Peyer's patch (tissue), 4 donors: ENCODE results near the gene EXOSC2. TPM values are rescaled to one million over a fixed set of nuclear protein-coding genes. Genes with fewer than 3 reads are reported as not detected.
A peak's percentile ranks its signal among the peaks of the same experiment; 100 is the strongest.

Source experiments
- DNase-seq, 3 donors: peaks; one replicate each; pipeline ENCODE4 v3.0.0-alpha.2; 2017 to 2019
- H3K27ac ChIP-seq, 4 donors: fragments of 200-600 bp; sonication (generic); one replicate each; pipeline ENCODE4 v1.5.1; 2016 to 2019
- H3K27me3 ChIP-seq, 2 donors: fragments of 200-600 bp; sonication (generic); one replicate each; pipeline ENCODE4 v1.5.1; 2019
- H3K36me3 ChIP-seq, 3 donors: fragments of 200-600 bp; sonication (generic); one replicate each; pipeline ENCODE4 v1.5.1; 2016 to 2019
- H3K4me1 ChIP-seq, 4 donors: fragments of 200-600 bp; sonication (generic); one replicate each; pipeline ENCODE4 v1.5.1; 2016 to 2019
- H3K4me3 ChIP-seq, 4 donors: fragments of 200-600 bp; sonication (generic); 1 replicate in 3 of 4; 2 replicates in 1 of 4; pipeline ENCODE4 v1.5.1; 2016 to 2019; ENCODE audit warnings: mild to moderate bottlenecking in 1 of 4
- H3K9me3 ChIP-seq, 4 donors: fragments of 200-600 bp; sonication (generic); one replicate each; pipeline ENCODE4 v1.5.1; 2016 to 2019; ENCODE audit warnings: mild to moderate bottlenecking in 1 of 4
- POLR2A ChIP-seq, 2 donors: fragments of 450-650 bp; IDR thresholded peaks; one replicate each; pipeline ENCODE4 v1.5.1; 2017; ENCODE audit warnings: antibody characterized with exemption in 2 of 2, mild to moderate bottlenecking in 2 of 2, moderate library complexity in 2 of 2
- total RNA-seq, 4 donors: library from RNA; depleted of rRNA; stranded (reverse); fragments of >200 nt; gene quantifications; one replicate each; pipeline ENCODE4 v1.1.0, GENCODE V29; 2016
- TF ChIP-seq, protein P1 (sequence below), 6 experiments: fragments of 450-650 bp in 4 of 6; fragments of 200-600 bp in 2 of 6; sonication (generic) in 1 of 6; IDR thresholded peaks; one replicate each; pipeline ENCODE4 v1.5.1; 2017 to 2019; ENCODE audit warnings: antibody characterized with exemption in 6 of 6, mild to moderate bottlenecking in 3 of 6, moderate library complexity in 1 of 6

EXOSC2 gene
- total RNA-seq, 4 donors from 2014 or later = 19.1 to 33.8 (median 20.8) TPM

GRCh38 chr9:130662970-130663257 lies 30.7 kb upstream of the EXOSC2 start:
- Histone ChIP-seq H3K4me3 (peak overlapping the region in 1 of 4 donors; percentile 7), H3K27me3 (peaks cover 0 to 94% of the 10 kb centered on the region in 2 donors), H3K9me3 (no peaks in the 10 kb centered on the region), H3K36me3 (no peaks in the 10 kb centered on the region), H3K4me1 (peaks cover 0 to 66% (median 16%) of the 10 kb centered on the region in 4 donors), H3K27ac (no peak overlapping the region)
- no peak for DNase-seq
- TF ChIP-seq, protein P1, sequence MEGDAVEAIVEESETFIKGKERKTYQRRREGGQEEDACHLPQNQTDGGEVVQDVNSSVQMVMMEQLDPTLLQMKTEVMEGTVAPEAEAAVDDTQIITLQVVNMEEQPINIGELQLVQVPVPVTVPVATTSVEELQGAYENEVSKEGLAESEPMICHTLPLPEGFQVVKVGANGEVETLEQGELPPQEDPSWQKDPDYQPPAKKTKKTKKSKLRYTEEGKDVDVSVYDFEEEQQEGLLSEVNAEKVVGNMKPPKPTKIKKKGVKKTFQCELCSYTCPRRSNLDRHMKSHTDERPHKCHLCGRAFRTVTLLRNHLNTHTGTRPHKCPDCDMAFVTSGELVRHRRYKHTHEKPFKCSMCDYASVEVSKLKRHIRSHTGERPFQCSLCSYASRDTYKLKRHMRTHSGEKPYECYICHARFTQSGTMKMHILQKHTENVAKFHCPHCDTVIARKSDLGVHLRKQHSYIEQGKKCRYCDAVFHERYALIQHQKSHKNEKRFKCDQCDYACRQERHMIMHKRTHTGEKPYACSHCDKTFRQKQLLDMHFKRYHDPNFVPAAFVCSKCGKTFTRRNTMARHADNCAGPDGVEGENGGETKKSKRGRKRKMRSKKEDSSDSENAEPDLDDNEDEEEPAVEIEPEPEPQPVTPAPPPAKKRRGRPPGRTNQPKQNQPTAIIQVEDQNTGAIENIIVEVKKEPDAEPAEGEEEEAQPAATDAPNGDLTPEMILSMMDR (IDR thresholded peaks at IDR 0.05) = no peak
- TF ChIP-seq POLR2A (IDR thresholded peaks at IDR 0.05) = no peak

DNA sequence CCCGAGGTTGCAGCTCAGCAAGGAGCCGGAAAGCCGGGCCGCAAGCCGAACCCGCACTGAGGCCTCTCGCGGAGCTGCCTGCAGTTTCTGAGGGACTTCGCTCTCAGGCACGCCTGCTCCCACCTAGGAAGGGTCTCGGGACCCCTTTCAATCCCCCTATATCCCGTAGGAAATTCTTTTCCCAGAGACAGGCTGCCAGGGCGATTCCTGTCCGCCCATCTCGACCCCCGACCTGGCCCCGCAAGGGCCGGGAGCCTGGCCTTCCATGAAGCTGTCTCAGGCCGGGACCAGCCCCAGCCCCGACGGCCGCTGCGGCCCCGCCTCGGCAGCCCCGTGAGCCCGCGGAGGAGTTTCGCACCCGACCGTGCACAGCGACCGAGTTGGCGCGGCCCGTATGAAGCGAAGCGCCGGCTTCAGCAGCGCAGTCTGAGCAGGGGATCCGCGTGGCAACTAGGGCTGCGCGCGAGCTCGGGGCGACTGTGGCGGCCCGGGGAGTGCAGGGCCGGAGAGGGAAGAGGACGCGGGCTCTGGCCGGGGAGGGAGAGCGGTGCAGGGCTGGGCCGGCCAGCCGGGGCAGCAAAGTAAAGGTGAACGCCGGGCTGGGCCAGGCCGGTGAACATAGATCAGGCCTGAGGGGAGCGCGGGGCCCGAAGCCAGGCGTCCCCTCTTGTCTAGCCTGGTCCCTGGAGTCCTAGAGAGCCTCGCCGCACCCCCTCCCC lies 30.2 kb upstream of the EXOSC2 start:
- no peak overlapping the region for H3K27ac ChIP-seq
- H3K36me3 ChIP-seq = no peaks in the 10 kb centered on the region
- H3K4me1 ChIP-seq = peaks cover 0 to 66% (median 16%) of the 10 kb centered on the region in 4 donors
- TF ChIP-seq, protein P1 (IDR thresholded peaks at IDR 0.05) = no peak
- no peak for TF ChIP-seq POLR2A (IDR thresholded peaks at IDR 0.05)
- no peak for DNase-seq
- H3K9me3 ChIP-seq = no peaks in the 10 kb centered on the region
- peak overlapping the region in 1 of 4 donors; percentile 7 for H3K4me3 ChIP-seq
- H3K27me3 ChIP-seq = peaks cover 0 to 89% of the 10 kb centered on the region in 2 donors

DNA sequence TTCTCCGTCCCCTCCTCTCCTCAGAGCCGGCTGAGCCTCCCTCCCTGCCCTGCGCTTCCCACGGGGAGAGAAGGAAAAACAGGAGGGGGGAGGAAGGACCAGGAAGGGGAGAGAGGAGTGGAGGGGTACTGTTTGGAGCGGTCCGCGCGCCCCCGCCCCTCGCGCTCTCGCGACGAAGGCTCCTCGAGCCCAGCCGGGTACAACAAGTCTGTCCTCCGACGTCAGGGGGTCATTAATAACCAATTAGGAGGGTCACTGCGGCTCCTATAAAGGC lies 29.7 kb upstream of the EXOSC2 start:
- TF ChIP-seq, protein P1 (IDR thresholded peaks at IDR 0.05) = no peak
- no peak for TF ChIP-seq POLR2A (IDR thresholded peaks at IDR 0.05)
- Histone ChIP-seq H3K36me3 (no peaks in the 10 kb centered on the region), H3K27ac (no peak overlapping the region), H3K9me3 (no peaks in the 10 kb centered on the region), H3K4me3 (no peak overlapping the region), H3K4me1 (peaks cover 0 to 66% (median 16%) of the 10 kb centered on the region in 4 donors), H3K27me3 (peaks cover 0 to 84% of the 10 kb centered on the region in 2 donors)
- DNase-seq = no peak

DNA sequence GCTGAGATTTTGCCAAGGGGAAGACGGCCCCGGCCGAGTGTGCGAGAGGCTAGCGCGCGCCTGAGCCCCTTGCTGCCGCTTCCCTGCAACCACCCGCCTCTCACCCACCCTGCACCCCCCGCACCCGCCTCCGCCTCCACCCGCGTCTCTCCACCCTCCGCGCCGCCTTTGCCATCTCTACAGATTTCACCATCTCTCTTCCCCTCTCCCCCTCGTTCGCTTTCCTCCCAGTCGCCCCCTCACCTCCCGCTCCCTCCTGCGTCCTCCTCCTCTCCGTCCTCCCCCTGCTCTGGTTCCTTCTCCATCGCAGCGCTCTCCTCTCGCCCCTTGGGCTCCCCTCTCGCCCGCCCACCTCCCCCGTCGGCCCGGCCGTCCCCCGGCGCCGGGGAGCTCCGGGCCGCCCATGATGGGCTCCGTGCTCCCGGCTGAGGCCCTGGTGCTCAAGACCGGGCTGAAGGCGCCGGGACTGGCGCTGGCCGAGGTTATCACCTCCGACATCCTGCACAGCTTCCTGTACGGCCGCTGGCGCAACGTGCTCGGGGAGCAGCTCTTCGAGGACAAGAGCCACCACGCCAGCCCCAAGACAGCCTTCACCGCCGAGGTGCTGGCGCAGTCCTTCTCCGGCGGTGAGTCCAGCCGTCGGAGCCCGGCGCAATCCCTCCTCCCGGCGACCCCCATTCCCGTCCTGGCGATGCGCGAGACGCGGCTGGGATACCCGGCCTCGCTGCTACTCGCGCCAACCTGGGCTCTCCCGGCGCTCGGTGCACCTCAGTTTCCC lies 29.1 kb upstream of the EXOSC2 start, which contains the start of gene PRDM12:
PRDM12 (plus strand) TSS at position 344 of the 778 bp plus-strand sequence; CDS start at position 404, 60 bp downstream.
- peak within 1 kb of the TSS in 1 of 4 donors; percentile 7 for H3K4me3 ChIP-seq
- peaks cover 0 to 79% of the 10 kb centered on the region in 2 donors for H3K27me3 ChIP-seq
- peaks cover 0 to 63% (median 16%) of the 10 kb centered on the region in 4 donors for H3K4me1 ChIP-seq
- no peaks in the 10 kb centered on the region for H3K9me3 ChIP-seq
- no peak within 1 kb of the TSS for H3K27ac ChIP-seq
- no peaks in the 10 kb centered on the region for H3K36me3 ChIP-seq
- no peak for DNase-seq
- TF ChIP-seq POLR2A (IDR thresholded peaks at IDR 0.05) = no peak
- TF ChIP-seq, protein P1 (IDR thresholded peaks at IDR 0.05) = no peak

- Histone ChIP-seq H3K27ac (no peak overlapping the region), H3K36me3 (no peaks in the 10 kb centered on the region), H3K4me3 (no peak overlapping the region), H3K4me1 (peaks cover 0 to 57% (median 16%) of the 10 kb centered on the region in 4 donors), H3K27me3 (peaks cover 0 to 73% of the 10 kb centered on the region in 2 donors), H3K9me3 (no peaks in the 10 kb centered on the region)
- DNase-seq = no peak
- no peak for TF ChIP-seq POLR2A (IDR thresholded peaks at IDR 0.05)
- TF ChIP-seq, protein P1 (IDR thresholded peaks at IDR 0.05) = no peak
Measured at GRCh38 chr9:130665029-130665430, 28.6 kb upstream of the EXOSC2 start.
